ENCODE measurements around the gene SLC34A1. TPM values are rescaled to one million over a fixed set of nuclear protein-coding genes. Genes with fewer than 3 reads are reported as not detected.

Gene SLC34A1
- total and polyA plus RNA-seq, 2 of the 13 experiments (the other 11 are each of a cell fraction or from before 2014, with no cell fraction given), result 0.03 to 0.20 TPM

GRCh38 chr5:177396807-177397206 lies 12.6 kb downstream of the SLC34A1 start:
- peaks cover 3 to 45% of the 10 kb centered on the region in 2 experiments; a peak in 3 of 5 replicates for H3K27me3 ChIP-seq (ENCODE audit: control insufficient read depth in 1 of 2, insufficient read depth in 2 of 2, low read length in 2 of 2)
- no peak for DNase-seq (ENCODE audit: low spot score)
- POLR2A ChIA-PET, result no interaction called here
- no peak overlapping the region for H3K4me3 ChIP-seq (replicated peaks in 1 of 3; ENCODE audit: insufficient read depth in 1 of 3, low read depth in 2 of 3, low read length in 3 of 3)
- TF ChIP-seq ZNF281 (CRISPR knock-in tag; IDR thresholded peaks at IDR 0.05; ENCODE audit: borderline replicate concordance) (no peak), FOXJ3 (CRISPR knock-in tag; IDR thresholded peaks at IDR 0.05; ENCODE audit: borderline replicate concordance) (no peak), BRCA1 (CRISPR knock-in tag; IDR thresholded peaks at IDR 0.05) (no peak), TOPORS (CRISPR knock-in tag; IDR thresholded peaks at IDR 0.05) (no peak), PCBP2 (optimal IDR thresholded peaks at IDR 0.05; ENCODE audit: low read depth, low read length, poor library complexity, severe bottlenecking) (no peak), ZNF572 (CRISPR knock-in tag; IDR thresholded peaks at IDR 0.05) (no peak), MNT (IDR thresholded peaks at IDR 0.05) (no peak), HOXA5 (CRISPR knock-in tag; IDR thresholded peaks at IDR 0.05) (no peak), TIGD3 (CRISPR knock-in tag; IDR thresholded peaks at IDR 0.05; ENCODE audit: borderline replicate concordance) (no peak), BRD4 (CRISPR knock-in tag; IDR thresholded peaks at IDR 0.05) (no peak)
- H3K27ac ChIP-seq (ENCODE audit: extremely low read length, insufficient read depth, low read length), result no peak overlapping the region
- no peaks in the 10 kb centered on the region for H3K36me3 ChIP-seq (replicated peaks in 1 of 2; ENCODE audit: control insufficient read depth in 1 of 2, insufficient read depth in 2 of 2, low read length in 2 of 2)
- intact Hi-C loops (cut with micrococcal nuclease; ENCODE audit: unreplicated experiment), result no loop called here
- no peak for ATAC-seq
- no peak overlapping the region for H3K4me2 ChIP-seq (ENCODE audit: low read depth, low read length)
- H3K9me3 ChIP-seq (ENCODE audit: low read length), result no peaks in the 10 kb centered on the region
- no peak for FAIRE-seq
- in situ Hi-C loops (cut with HindIII; ENCODE audit: extremely low pct_ligation_motif_present, low pct_unique_long_range_greater_than_20kb), result no loop called here
- H4K20me1 ChIP-seq (ENCODE audit: insufficient read depth, low read length), result no peaks in the 10 kb centered on the region
- CTCF ChIA-PET (ENCODE audit: low intra/inter-chr PET ratio, low total read pairs), result no interaction called here
- 0 out of 2 replicates have a peak, but pooled peaks cover under 1% of the 10 kb centered on the region for H3K4me1 ChIP-seq (ENCODE audit: insufficient read depth, low read length)
- H2AFZ ChIP-seq (ENCODE audit: low read length), result no peak overlapping the region
- H3K9ac ChIP-seq (ENCODE audit: insufficient read depth, low read depth, low read length), result no peak overlapping the region
- WGBS (ENCODE audit: low lambda C conversion rate), result 93% methylated on average over 3 of the region's 10 CpGs
- H3K79me2 ChIP-seq (ENCODE audit: insufficient read depth, low read length), result no peaks in the 10 kb centered on the region
- BruUV-seq (replicated peaks), result no TSS peak
